ENCODE data around the gene DENND1C. TPM values are rescaled to one million over a fixed set of nuclear protein-coding genes. Genes with fewer than 3 reads are reported as not detected.

DENND1C gene
- total and polyA plus RNA-seq, 9 of the 15 experiments (the other 6 are each of a cell fraction or from before 2014, with no cell fraction given), result 0.03 to 1.2 (median 0.32) TPM; not detected in 1

DNA sequence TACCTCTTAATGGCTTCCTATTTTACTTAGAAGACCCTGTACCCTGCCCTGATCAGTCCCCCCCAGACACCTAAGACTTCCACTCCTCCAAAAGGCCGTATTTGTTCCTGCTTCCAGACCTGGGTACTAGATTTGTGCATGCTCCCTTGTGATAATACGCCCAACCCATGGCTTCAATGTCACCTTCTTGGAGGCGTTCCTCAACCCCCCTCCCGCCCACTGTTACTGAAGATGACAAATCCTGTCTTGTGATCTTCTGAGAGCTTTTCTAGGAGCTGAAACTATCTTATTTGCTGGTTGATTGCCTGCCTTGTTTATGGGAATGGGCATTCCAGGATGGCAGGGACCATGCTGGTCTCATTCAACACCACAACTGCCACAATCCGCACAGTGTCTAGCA, 31.4 kb downstream of the DENND1C start:
- no peak for DNase-seq (ENCODE audit: extremely low read depth in 1 of 4, low spot score in 3 of 4)
- Histone ChIP-seq H3K4me1 (replicated peaks in 1 of 2; ENCODE audit: control insufficient read depth in 2 of 2, insufficient read depth in 2 of 2, low read length in 2 of 2) (peaks cover 0 to 3% of the 10 kb centered on the region in 2 experiments; a peak in 1 of 5 replicates), H3K36me3 (ENCODE audit: control insufficient read depth, insufficient read depth, low read length) (peaks cover 43% of the 10 kb centered on the region), H2AFZ (ENCODE audit: low read depth, low read length) (no peak overlapping the region), H3K4me2 (ENCODE audit: insufficient read depth, low read length) (no peak overlapping the region), H3K27ac (ENCODE audit: extremely low read depth, low read depth, low read length) (no peak overlapping the region), H3K9ac (ENCODE audit: insufficient read depth in 1 of 2, low read depth in 2 of 2, low read length in 2 of 2) (no peak overlapping the region), H3K9me3 (replicated peaks; ENCODE audit: control insufficient read depth, insufficient read depth, low read depth, low read length) (peaks cover 18% of the 10 kb centered on the region), H3K9me1 (ENCODE audit: control insufficient read depth, insufficient read depth, low read length) (no peaks in the 10 kb centered on the region), H3K4me3 (no peak overlapping the region), H3K79me2 (ENCODE audit: control insufficient read depth, insufficient read depth, low read length) (no peaks in the 10 kb centered on the region), H4K20me1 (replicated peaks; ENCODE audit: control insufficient read depth, insufficient read depth, low read length) (no peaks in the 10 kb centered on the region), H3K27me3 (ENCODE audit: control insufficient read depth in 2 of 2, insufficient read depth in 2 of 2, low read length in 2 of 2) (no peaks in the 10 kb centered on the region)
- 76% methylated on average over 5 of the region's 5 CpGs for WGBS (ENCODE audit: insufficient coverage, low coverage, missing lambda C conversion rate)
- intact Hi-C loops (cut with micrococcal nuclease) (no loop called here), in situ Hi-C loops (cut with MboI) (no loop called here)
- ChIA-PET POLR2A (no interaction called here), CTCF (ENCODE audit: low intra/inter-chr PET ratio) (no interaction called here)
- no peak for FAIRE-seq
- BruUV-seq (replicated peaks), result no TSS peak
- ATAC-seq, result no peak
- no peak for TF ChIP-seq TCF7 (IDR thresholded peaks at IDR 0.05; ENCODE audit: borderline replicate concordance)
- no peak for TF ChIP-seq EWSR1 (IDR thresholded peaks at IDR 0.05; ENCODE audit: borderline replicate concordance, low read depth, partially characterized antibody)
- no peak for TF ChIP-seq NFYB (IDR thresholded peaks at IDR 0.05; ENCODE audit: extremely low read depth, insufficient read length)
- no peak for TF ChIP-seq KDM2B (CRISPR knock-in tag; IDR thresholded peaks at IDR 0.05)
- TF ChIP-seq TAF15 (IDR thresholded peaks at IDR 0.05; ENCODE audit: low read depth, low read length), result no peak
- TF ChIP-seq, protein P1, sequence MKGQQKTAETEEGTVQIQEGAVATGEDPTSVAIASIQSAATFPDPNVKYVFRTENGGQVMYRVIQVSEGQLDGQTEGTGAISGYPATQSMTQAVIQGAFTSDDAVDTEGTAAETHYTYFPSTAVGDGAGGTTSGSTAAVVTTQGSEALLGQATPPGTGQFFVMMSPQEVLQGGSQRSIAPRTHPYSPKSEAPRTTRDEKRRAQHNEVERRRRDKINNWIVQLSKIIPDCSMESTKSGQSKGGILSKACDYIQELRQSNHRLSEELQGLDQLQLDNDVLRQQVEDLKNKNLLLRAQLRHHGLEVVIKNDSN (CRISPR knock-in tag; IDR thresholded peaks at IDR 0.05), result no peak
- no peak for TF ChIP-seq DIDO1 (tag; IDR thresholded peaks at IDR 0.05; ENCODE audit: low read depth)
- TF ChIP-seq, protein P2, sequence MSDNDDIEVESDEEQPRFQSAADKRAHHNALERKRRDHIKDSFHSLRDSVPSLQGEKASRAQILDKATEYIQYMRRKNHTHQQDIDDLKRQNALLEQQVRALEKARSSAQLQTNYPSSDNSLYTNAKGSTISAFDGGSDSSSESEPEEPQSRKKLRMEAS (CRISPR knock-in tag; IDR thresholded peaks at IDR 0.05), result no peak
- TF ChIP-seq ZBTB2 (IDR thresholded peaks at IDR 0.05), result no peak
- no peak for TF ChIP-seq RFX5 (IDR thresholded peaks at IDR 0.05; ENCODE audit: low read depth, low read length)
- TF ChIP-seq FOXJ3 (CRISPR knock-in tag; IDR thresholded peaks at IDR 0.05), result no peak
- TF ChIP-seq MYNN (IDR thresholded peaks at IDR 0.05), result no peak
- no peak for TF ChIP-seq MYNN (CRISPR knock-in tag; IDR thresholded peaks at IDR 0.05)
- no peak for TF ChIP-seq CTBP1 (IDR thresholded peaks at IDR 0.05; ENCODE audit: borderline replicate concordance)
- TF ChIP-seq, protein P3, sequence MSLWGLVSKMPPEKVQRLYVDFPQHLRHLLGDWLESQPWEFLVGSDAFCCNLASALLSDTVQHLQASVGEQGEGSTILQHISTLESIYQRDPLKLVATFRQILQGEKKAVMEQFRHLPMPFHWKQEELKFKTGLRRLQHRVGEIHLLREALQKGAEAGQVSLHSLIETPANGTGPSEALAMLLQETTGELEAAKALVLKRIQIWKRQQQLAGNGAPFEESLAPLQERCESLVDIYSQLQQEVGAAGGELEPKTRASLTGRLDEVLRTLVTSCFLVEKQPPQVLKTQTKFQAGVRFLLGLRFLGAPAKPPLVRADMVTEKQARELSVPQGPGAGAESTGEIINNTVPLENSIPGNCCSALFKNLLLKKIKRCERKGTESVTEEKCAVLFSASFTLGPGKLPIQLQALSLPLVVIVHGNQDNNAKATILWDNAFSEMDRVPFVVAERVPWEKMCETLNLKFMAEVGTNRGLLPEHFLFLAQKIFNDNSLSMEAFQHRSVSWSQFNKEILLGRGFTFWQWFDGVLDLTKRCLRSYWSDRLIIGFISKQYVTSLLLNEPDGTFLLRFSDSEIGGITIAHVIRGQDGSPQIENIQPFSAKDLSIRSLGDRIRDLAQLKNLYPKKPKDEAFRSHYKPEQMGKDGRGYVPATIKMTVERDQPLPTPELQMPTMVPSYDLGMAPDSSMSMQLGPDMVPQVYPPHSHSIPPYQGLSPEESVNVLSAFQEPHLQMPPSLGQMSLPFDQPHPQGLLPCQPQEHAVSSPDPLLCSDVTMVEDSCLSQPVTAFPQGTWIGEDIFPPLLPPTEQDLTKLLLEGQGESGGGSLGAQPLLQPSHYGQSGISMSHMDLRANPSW (CRISPR knock-in tag; IDR thresholded peaks at IDR 0.05), result no peak
- TF ChIP-seq ZNF431 (CRISPR knock-in tag; IDR thresholded peaks at IDR 0.05), result no peak
- no peak for TF ChIP-seq TFAM (CRISPR knock-in tag; conservative IDR thresholded peaks at IDR 0.05)
- no peak for TF ChIP-seq POLR2A (conservative IDR thresholded peaks at IDR 0.05)
- TF ChIP-seq, protein P4, sequence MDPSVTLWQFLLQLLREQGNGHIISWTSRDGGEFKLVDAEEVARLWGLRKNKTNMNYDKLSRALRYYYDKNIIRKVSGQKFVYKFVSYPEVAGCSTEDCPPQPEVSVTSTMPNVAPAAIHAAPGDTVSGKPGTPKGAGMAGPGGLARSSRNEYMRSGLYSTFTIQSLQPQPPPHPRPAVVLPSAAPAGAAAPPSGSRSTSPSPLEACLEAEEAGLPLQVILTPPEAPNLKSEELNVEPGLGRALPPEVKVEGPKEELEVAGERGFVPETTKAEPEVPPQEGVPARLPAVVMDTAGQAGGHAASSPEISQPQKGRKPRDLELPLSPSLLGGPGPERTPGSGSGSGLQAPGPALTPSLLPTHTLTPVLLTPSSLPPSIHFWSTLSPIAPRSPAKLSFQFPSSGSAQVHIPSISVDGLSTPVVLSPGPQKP (CRISPR knock-in tag; IDR thresholded peaks at IDR 0.05), result no peak

All from K562 (cell line).